AG09309 (cell line): ENCODE measurements around the gene UCHL1.

Source experiments
- DNase-seq: peaks from one replicate; pipeline ENCODE4 v3.0.0-alpha.2; 2010; ENCODE audit warnings: low read depth
- H3K4me3 ChIP-seq: 2 replicates; pipeline ENCODE4 v1.5.1; 2011; ENCODE audit warnings: mild to moderate bottlenecking, low read depth, low read length, moderate library complexity; ENCODE audit not compliant: control insufficient read depth
- TF ChIP-seq, protein P1 (sequence below): IDR thresholded peaks from 2 replicates; pipeline ENCODE4 v1.5.1; 2011; ENCODE audit warnings: mild to moderate bottlenecking, low read depth, low read length, inconsistent platforms; ENCODE audit not compliant: insufficient read depth, control insufficient read depth; ENCODE audit errors: missing control alignments

UCHL1 gene

GRCh38 chr4:41232856-41233255 is 23.9 kb upstream of the UCHL1 start:
- no peak overlapping the region for H3K4me3 ChIP-seq
- DNase-seq = no peak
- TF ChIP-seq, protein P1, sequence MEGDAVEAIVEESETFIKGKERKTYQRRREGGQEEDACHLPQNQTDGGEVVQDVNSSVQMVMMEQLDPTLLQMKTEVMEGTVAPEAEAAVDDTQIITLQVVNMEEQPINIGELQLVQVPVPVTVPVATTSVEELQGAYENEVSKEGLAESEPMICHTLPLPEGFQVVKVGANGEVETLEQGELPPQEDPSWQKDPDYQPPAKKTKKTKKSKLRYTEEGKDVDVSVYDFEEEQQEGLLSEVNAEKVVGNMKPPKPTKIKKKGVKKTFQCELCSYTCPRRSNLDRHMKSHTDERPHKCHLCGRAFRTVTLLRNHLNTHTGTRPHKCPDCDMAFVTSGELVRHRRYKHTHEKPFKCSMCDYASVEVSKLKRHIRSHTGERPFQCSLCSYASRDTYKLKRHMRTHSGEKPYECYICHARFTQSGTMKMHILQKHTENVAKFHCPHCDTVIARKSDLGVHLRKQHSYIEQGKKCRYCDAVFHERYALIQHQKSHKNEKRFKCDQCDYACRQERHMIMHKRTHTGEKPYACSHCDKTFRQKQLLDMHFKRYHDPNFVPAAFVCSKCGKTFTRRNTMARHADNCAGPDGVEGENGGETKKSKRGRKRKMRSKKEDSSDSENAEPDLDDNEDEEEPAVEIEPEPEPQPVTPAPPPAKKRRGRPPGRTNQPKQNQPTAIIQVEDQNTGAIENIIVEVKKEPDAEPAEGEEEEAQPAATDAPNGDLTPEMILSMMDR = no peak

DNA sequence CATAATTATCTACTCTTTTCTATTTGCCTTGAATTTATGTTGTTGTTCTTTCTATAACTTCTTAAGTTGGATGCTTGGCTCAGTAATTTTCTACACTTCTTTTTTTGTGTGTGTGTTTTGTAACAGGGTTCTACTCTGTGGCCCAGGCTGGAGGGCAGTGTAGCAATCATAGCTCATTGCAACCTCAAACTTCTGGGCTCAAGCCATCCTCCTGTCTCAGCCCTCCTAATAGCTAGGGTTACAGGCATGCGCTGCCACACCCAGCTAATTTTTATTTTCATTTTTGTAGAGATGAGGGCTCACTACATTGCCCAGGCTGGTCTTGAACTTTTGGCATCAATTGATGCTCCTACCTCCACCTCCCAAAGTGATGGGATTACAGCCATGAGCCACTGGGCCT is 20.7 kb upstream of the UCHL1 start:
- DNase-seq = no peak
- H3K4me3 ChIP-seq = no peak overlapping the region
- TF ChIP-seq, protein P1 = no peak

DNA sequence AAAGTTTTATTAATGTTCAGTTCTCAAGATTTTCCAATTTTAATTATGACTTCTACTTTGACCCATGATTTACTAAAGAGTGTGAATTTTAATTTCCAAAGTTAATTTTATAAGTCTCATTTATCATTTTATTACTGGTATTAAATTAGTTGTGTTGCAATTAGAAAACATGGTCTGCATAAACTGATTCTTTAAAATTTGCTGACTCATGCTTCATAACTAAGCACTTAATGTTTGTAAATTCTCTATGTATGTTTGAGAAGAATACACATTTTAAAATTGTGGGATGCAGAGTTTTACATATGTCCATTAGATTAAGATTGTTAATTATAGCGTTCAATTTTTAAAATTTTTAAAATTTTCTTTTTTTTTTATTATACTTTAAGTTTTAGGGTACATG is 20.2 kb upstream of the UCHL1 start:
- H3K4me3 ChIP-seq = no peak overlapping the region
- TF ChIP-seq, protein P1 = no peak

GRCh38 chr4:41241919-41242318 is 14.8 kb upstream of the UCHL1 start:
- no peak overlapping the region for H3K4me3 ChIP-seq
- DNase-seq = no peak
- TF ChIP-seq, protein P1 = no peak

More for the DNA sequence above, 20.2 kb upstream of the UCHL1 start:
- DNase-seq = no peak

DNA sequence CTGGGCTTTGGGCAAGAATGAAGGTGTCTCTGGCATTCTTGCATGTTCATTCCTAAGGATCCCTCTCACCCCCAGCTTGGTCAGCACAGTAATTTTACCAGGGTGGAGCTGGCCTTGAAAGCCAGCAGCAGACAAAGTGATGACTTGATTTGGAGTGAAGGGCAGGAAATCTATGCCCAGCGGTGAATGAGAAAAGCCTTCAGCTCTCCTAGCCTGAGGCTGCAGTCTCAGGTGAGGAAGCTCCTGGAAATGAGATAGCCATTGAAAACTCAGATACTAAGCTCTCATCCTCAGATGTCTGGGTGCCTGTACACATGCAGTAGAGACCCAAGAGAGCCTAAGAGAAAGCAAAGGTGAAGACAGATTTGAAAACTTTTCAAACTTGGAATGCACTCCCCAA is 10.7 kb upstream of the UCHL1 start:
- H3K4me3 ChIP-seq = no peak overlapping the region
- no peak for DNase-seq
- TF ChIP-seq, protein P1 = no peak

DNA sequence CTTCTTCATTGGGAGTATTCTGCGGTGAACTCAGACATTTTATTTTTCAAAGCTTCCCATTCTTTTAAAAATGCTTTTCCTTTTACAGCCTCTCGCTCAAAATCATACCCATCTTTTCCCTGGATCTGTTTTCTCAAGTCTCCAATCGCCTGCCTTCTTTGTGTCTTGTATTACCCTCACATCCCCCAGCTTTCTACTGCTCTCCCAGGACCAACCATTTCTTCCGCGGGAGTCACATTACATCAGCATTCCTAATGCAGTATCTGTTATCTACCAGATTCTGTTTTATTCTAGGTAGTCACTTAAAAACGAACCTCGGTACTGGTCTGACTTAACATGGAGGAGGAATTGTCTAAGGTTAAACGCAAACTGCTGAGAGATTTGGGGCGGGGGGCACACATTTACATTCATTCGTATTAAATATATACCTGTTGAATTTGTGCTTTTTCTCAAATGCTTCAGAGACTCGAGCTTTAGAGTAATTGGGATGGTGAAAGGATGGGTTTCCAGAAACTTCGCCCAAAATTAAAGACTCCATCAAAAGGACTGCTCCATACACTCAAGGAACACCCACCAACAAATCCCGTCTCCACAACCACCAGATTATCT is 493 bp upstream of the UCHL1 start:
- peak overlapping the region; percentile 53 for H3K4me3 ChIP-seq
- TF ChIP-seq, protein P1 = no peak
- no peak for DNase-seq
